ENCODE data around the gene MAPK8IP1.

MAPK8IP1 gene

GRCh38 chr11:45913514-45913913, 28.1 kb downstream of the MAPK8IP1 start:
- DNase-seq, result no peak

- DNase-seq, result no peak
These were observed 28.6 kb downstream of the MAPK8IP1 start for GRCh38 chr11:45913942-45914635.

GRCh38 chr11:45915446-45915845, 30.0 kb downstream of the MAPK8IP1 start:
- no peak for DNase-seq

GRCh38 chr11:45917286-45917622, 31.8 kb downstream of the MAPK8IP1 start:
- no peak for DNase-seq

GRCh38 chr11:45917623-45918330, 32.3 kb downstream of the MAPK8IP1 start, which contains the start of gene PEX16:
Gene PEX16 (minus strand): TSS chr11:45917877. CDS start chr11:45917811, 66 bp downstream.
- DNase-seq, result peak; percentile 90 to 97

- peak; percentile 41 to 60 for DNase-seq
These were observed 33.0 kb downstream of the MAPK8IP1 start for GRCh38 chr11:45918331-45918941.

GRCh38 chr11:45918962-45919675, 33.7 kb downstream of the MAPK8IP1 start:
- DNase-seq, result no peak

GRCh38 chr11:45919806-45920530, 34.5 kb downstream of the MAPK8IP1 start:
- no peak for DNase-seq

- DNase-seq, result no peak
These were observed 35.4 kb downstream of the MAPK8IP1 start for GRCh38 chr11:45920531-45921477.

- DNase-seq, result no peak
These were observed 36.3 kb downstream of the MAPK8IP1 start for GRCh38 chr11:45921561-45922424.

GRCh38 chr11:45922425-45923082, 37.1 kb downstream of the MAPK8IP1 start, which contains the start of gene LARGE2:
Gene LARGE2 (plus strand): TSS chr11:45922656. CDS start chr11:45922883, 227 bp downstream.
- DNase-seq, result no peak

- DNase-seq, result no peak
These were observed 38.8 kb downstream of the MAPK8IP1 start for GRCh38 chr11:45924036-45924915.

GRCh38 chr11:45924927-45925326, 39.5 kb downstream of the MAPK8IP1 start:
- DNase-seq, result no peak

- no peak for DNase-seq
These were observed 40.1 kb downstream of the MAPK8IP1 start for GRCh38 chr11:45925550-45925949.

- no peak for DNase-seq
These were observed 40.5 kb downstream of the MAPK8IP1 start for GRCh38 chr11:45926001-45926401.

GRCh38 chr11:45926536-45927331, 41.3 kb downstream of the MAPK8IP1 start:
- no peak for DNase-seq

- no peak for DNase-seq
These were observed 41.9 kb downstream of the MAPK8IP1 start for GRCh38 chr11:45927332-45927683.
